ENCODE results near the gene INO80D.

- TF ChIP-seq CTCF (IDR thresholded peaks at IDR 0.05) (no peak), POLR2A (IDR thresholded peaks at IDR 0.05) (no peak)
Measured at GRCh38 chr2:205995260-205995659, 90.7 kb downstream of the INO80D start.
